GM10248 (cell line): ENCODE data around the gene STEEP1.
"Not testable (repeated sequence)": the region's sequence is repeated elsewhere in the genome, so short reads cannot be mapped to it uniquely, and the experiment has no call there.

Experiments used
- CTCF ChIA-PET: fragments of 300-600 bp; sonication (Branson Sonifier 250); formaldehyde crosslinking; extraction: SDS; loops from one replicate; lab custom pipeline; 2021; ENCODE audit warnings: antibody characterized with exemption; lab: Yijun Ruan, JAX
- POLR2A ChIA-PET: fragments of 350-650 bp; sonication (Branson Sonifier 250); formaldehyde crosslinking; extraction: SDS; loops from one replicate; lab custom pipeline; 2020; ENCODE audit warnings: antibody characterized with exemption; lab: Yijun Ruan, JAX
- DNase-seq: peaks from one replicate; pipeline ENCODE4 v3.0.0; 2012; ENCODE audit errors: extremely low spot score
- CTCF ChIP-seq: IDR thresholded peaks from 2 replicates; pipeline ENCODE4 v1.5.1; 2012; ENCODE audit warnings: mild to moderate bottlenecking, low read depth; ENCODE audit errors: extremely low read depth, missing control alignments, control extremely low read depth

Gene STEEP1

DNA sequence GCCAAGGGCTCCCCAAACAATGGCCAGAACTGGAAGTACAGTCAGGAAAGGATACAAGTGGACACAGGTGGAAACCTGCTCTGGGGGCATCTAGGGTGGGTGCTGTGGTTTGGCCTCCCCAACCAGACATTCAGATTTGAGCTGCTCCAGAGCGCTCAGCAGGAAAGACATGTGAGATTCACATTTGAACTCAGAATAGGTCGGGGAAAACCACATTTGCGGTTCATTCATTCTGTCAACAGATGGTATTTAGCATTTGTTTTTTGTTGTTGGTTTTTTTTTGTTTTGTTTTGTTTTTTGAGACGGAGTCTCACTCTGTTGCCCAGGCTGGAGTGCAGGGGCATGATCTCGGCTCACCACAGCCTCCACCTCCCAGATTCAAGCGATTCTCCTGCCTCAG, 44.0 kb downstream of the STEEP1 start:
- ChIA-PET CTCF (interaction anchor here (1.3 kb wide), 1 partner anchor 32 kb away, joined by 4 read pairs; no protein-coding TSS in a partner anchor), POLR2A (no interaction called here)
- no peak for TF ChIP-seq CTCF
- DNase-seq = no peak

DNA sequence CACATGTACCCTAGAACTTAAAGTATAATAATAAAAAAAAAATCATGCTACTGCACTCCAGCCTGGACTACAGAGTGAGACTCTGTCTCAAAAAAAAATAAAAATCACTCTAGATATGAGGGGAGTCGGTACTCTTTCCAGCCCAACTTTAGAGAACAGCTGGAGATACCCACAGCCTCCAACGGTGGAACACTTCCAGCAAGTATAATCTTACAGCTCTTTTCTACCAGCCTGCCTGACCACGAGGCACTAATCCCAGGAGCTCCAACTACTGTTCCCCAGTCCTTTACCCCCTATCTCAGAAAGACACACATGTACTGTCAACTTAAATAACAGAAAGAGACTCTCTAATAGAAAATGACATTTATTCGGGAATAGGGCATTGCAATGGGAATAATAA, 46.8 kb downstream of the STEEP1 start:
- ChIA-PET CTCF (no interaction called here), POLR2A (no interaction called here)
- no peak for DNase-seq
- no peak for TF ChIP-seq CTCF

DNA sequence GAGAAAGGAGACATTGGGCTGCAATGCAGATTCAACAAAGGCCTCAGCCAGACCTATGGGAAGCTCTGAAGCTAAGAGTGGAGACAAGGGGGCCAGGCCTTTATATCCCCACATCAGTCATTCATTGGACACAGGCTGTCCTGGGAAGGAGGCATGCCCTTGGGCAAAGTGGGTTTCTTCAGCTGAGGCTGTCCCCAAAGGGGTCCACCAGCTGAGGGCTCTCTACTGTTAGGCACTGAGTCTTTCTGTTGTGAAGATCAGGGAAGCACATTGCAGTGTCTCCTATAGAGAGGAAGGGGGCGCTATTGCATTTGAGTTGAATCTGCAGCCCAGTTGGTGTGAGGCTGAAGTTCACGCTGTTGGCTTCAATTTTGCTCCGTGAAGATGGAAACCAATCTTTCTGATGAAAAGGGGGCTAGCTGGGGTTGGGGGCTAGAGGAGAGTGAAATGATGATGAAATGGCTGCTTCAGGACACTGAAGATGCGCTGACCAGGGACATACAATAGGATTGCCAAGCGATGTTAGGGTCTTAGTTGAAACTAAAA, 49.0 kb downstream of the STEEP1 start:
- peak; percentile 55 for TF ChIP-seq CTCF
- ChIA-PET POLR2A (no interaction called here), CTCF (interaction anchor here (0.7 to 3.3 kb wide), 24 partner anchors 10 to 373 kb away, joined by 3 to 25 read pairs (median 4); partner anchors contain the start of genes NKRF and SOWAHD)
- DNase-seq = peak; percentile 80

DNA sequence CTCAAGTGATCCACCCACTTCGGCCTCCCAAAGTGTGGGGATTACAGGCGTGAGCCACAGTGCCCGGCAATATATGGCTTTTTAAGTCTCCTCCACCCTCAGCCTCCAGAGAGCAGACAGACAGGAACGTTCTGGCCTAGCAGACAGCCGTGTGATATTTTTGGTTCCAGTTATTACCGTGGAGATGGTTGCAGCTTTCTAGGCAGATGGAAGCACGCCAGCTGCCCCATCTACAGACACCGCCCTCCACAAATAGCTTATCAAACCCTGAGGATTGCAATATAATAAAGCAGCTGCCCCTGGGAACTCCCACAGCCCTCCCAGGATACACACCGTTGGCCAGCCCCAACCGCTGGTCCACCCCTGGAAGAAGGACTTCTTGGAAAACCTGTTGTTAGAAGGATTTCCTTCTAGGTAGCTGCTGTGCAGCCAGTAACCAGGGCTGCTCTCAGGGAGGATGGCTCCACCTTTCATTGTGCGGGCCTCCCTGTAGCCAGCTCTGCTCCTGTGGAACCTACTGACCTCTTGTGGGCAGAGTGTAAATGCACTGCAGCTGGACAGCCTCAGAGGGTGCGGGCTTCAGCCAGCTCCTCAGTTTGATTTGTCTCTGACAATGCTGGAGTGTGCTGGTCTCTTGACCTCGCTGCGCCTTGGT, 52.9 kb downstream of the STEEP1 start:
- POLR2A ChIA-PET = interaction anchor here (0.5 kb wide), 1 partner anchor 83 kb away, joined by 4 read pairs; no protein-coding TSS in a partner anchor
- peak; percentile 56 for TF ChIP-seq CTCF
- DNase-seq = peak; percentile 65
- CTCF ChIA-PET = interaction anchor here (0.6 to 2.3 kb wide), 11 partner anchors 10 to 263 kb away, joined by 3 to 12 read pairs (median 4); partner anchors contain the start of gene SLC25A5

- POLR2A ChIA-PET = no interaction called here
- no peak for DNase-seq
- CTCF ChIA-PET = interaction anchor here (0.7 to 1.5 kb wide), 2 partner anchors 24 to 38 kb away, joined by 3 to 4 read pairs; no protein-coding TSS in a partner anchor
- no peak for TF ChIP-seq CTCF
Measured at GRCh38 chrX:119507206-119507605, 58.0 kb downstream of the STEEP1 start.

GRCh38 chrX:119505945-119506344, 59.3 kb downstream of the STEEP1 start:
- TF ChIP-seq CTCF = no peak
- ChIA-PET CTCF (interaction anchor here (1.3 kb wide), 1 partner anchor 10 kb away, joined by 4 read pairs; no protein-coding TSS in a partner anchor), POLR2A (no interaction called here)
- no peak for DNase-seq

DNA sequence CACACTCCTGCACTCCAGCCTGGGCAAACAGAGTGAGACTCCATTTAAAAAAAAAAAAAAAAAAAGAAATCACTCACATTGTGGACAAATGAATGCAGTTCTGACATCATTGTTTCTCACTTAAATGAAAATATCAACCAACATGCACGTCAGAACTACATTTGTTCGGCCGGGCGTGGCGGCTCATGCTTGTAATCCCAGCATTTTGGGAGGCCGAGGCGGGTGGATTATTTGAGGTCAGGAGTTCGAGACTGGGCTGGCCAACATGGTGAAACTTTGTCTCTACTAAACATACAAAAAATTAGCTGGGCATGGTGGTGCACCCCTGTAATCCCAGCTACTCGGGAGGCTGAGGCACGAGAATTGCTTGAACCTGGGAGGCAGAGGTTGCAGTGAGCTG, 60.1 kb downstream of the STEEP1 start:
- DNase-seq, POLR2A ChIA-PET: not testable (repeated sequence)
- CTCF ChIA-PET = interaction anchor here (1.3 kb wide), 1 partner anchor 11 kb away, joined by 4 read pairs; no protein-coding TSS in a partner anchor
